Erythroblast (primary cell): ENCODE measurements around the gene SOX6.

Source experiments
- GATA1 ChIP-seq: IDR thresholded peaks from 2 replicates; pipeline ENCODE4 v1.6.1; 2011; ENCODE audit warnings: low read depth, mild to moderate bottlenecking, control low read depth, low read length, moderate library complexity
- POLR2A ChIP-seq: IDR thresholded peaks from 2 replicates; pipeline ENCODE4 v1.6.1; 2011; ENCODE audit warnings: mild to moderate bottlenecking, low read length

GRCh38 chr11:15931497-15931896, 424.8 kb downstream of the SOX6 start:
- no peak for TF ChIP-seq POLR2A
- no peak for TF ChIP-seq GATA1
